GM18909 (cell line): Measurements from ENCODE around the gene FHOD3.
"Not testable (repeated sequence)": the region's sequence is repeated elsewhere in the genome, so short reads cannot be mapped to it uniquely, and the experiment has no call there.

Experiments
- ATAC-seq: cut with Tn5 transposase; IDR thresholded peaks from one replicate; pipeline ENCODE4 v1.9.1; 2021; ENCODE audit warnings: mild to moderate bottlenecking; ENCODE audit not compliant: unreplicated experiment, poor library complexity

FHOD3 gene

GRCh38 chr18:36533446-36534153, 236.1 kb downstream of the FHOD3 start:
- no peak for ATAC-seq

DNA sequence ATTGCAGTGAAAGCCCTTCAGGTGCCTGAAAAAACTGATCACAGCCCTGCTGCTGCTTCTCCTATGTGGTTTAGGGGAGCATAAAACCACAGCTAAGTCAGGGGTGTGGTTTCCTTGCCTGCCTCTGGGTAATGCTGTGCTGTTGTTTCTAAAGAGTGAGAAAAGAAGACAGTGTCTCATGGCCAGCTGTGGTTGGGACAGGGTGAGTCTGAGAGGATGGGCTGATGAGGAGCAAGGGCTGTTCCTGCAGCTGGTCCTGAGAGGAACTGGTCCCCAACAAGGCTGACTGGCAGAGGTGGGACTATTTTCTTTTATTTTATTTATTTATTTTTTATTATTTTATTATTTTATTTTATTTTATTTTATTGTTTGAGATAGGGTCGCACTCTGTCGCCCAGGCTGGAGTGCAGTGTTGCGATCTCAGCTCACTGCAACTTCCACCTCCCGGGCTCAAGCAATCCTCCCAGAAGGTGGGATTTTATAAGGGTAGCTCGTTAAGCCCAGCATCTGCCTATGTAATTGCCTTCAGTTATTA, 236.7 kb downstream of the FHOD3 start:
- ATAC-seq, result no peak

DNA sequence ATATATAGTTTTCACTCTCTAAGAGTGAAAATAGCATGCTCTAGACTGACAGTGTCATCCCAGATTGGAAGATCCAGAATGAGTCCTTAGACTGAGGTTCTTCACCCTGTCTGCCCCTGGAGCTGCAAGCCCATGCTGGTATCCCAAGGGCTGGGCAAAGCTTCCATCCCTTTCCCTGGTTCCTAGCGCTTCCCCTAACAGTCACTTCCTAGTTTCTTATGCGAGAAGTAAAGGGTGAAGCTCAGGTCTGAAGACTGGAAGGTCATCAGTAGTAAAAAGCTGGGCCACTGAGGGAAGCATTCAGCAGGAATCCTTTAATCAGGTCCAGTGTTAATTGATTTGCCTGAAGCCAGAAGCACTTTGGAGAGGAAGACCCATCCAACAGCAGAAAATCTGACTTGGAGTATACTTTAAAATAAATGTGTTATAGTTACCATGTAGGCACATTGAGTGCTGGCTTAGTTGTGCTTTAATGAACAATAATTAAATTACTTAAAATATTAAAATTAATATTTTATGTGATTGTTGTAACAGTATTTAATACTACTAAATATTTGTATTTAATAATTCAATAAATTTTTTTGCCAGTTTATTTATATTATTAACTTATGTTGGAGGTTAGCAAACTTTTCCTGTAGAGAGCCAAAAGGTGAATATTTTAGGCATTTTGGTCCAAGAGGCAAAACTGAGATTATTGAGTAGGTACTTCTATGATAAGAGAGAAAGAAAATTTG, 237.9 kb downstream of the FHOD3 start:
- no peak for ATAC-seq

GRCh38 chr18:36536426-36536825, 238.9 kb downstream of the FHOD3 start:
- ATAC-seq, result no peak

DNA sequence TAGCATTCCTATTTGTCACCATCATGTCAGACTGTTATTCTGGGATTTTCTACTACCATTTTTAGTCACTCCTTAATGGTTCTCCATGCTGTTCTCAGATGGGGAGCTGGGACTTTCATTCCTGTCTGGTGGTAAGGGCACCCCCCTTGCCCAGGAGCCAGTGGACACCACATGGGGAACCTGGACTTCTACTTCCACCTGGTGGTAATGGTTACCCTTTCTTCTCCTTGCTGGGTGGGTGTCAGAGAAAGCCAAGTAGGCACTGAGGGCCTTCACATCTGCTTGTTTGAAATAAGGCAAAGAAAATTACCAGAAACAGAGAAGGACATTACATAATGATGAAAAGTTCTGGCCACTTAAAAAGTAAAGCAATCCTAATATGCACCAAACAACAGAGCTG, 239.8 kb downstream of the FHOD3 start:
- ATAC-seq, result no peak

- no peak for ATAC-seq
Measured at GRCh38 chr18:36539674-36540231, 242.2 kb downstream of the FHOD3 start.

- no peak for ATAC-seq
Measured at GRCh38 chr18:36543030-36543429, 245.5 kb downstream of the FHOD3 start.

- no peak for ATAC-seq
Measured at GRCh38 chr18:36543991-36544725, 246.6 kb downstream of the FHOD3 start.

DNA sequence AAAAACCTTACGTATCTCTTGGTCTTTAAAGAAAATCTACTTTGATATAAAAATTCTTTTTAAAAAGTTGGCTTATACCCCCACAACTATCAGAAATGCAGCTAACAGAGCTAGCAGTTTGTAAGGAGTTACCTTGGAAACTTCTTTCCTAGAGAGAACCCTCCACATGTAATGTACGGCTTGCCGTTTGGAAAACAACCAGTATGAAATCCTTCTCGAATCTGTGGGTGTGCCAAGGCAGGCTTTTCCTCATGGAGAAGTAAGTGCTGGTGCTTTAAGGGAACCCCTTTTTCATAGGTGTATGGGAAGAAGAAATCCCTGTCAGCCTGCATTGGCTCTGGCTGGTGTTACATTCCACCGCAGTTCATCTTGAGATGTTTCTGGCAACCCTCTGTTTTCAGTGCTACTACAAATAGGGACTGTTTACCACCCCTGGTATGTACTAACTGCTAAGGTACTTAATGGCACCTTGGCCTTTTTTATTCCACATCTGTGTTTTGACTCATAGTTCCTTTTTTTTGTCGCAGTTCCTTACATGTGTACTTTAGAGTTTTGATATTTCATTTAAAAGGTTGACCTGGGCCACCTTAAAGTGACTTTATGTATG, 248.4 kb downstream of the FHOD3 start:
- ATAC-seq, result no peak

GRCh38 chr18:36546876-36547275, 249.4 kb downstream of the FHOD3 start:
- ATAC-seq, result no peak

- no peak for ATAC-seq
Measured at GRCh38 chr18:36547544-36547943, 250.0 kb downstream of the FHOD3 start.

GRCh38 chr18:36551274-36551673, 253.8 kb downstream of the FHOD3 start:
- ATAC-seq, result not testable (repeated sequence)

DNA sequence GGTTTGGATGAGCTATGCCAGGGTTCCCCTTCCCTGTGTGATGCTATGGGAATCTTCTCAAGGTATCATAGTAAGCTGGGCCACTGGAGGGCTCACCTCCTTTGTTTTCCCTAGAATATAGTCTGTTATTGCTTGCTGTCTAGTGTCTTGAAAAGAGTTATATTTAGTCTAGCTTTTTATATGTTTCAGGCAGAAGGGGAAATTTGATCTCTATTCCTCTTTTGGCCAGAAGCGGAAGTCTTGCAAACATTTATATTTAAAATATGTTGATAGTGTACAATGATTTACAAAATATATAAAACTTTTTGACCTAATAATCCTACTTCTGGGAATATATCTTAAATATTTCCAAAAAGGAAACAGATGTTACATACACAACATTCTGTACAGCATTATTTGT, 260.7 kb downstream of the FHOD3 start:
- no peak for ATAC-seq

DNA sequence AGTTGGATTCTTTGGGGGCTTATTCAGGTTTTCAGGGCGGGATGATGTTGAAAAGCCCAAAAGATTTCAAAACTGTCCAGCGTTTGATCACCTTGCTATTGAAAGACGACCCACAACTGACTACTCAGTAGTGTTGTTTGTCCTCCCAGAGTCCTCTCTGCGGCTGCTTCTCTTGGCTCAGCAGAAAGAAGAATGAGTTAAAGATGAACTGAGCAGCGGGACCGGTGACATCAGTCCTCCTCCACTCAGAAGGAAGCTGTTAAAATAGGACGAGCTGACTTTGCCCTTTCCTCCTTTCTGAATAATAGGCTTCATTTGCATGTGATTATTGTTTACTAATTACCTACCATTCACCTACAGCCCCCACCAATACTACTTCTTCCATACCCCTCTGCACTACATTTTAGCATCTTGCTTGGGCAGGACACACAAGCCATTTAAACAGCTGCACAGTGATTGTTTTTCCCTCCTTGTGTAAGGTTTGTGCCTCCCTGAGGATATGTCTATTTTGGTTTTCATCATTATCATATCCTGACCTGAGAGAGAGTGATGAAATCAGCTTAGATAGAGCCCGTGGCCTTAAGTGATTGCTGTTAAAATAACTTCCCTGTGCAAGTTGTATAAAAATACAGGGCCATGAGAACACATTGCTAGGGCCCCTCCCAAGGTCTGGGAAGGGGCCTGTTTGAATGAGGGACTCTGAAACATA, 261.8 kb downstream of the FHOD3 start:
- no peak for ATAC-seq

GRCh38 chr18:36560187-36560586, 262.7 kb downstream of the FHOD3 start:
- no peak for ATAC-seq

DNA sequence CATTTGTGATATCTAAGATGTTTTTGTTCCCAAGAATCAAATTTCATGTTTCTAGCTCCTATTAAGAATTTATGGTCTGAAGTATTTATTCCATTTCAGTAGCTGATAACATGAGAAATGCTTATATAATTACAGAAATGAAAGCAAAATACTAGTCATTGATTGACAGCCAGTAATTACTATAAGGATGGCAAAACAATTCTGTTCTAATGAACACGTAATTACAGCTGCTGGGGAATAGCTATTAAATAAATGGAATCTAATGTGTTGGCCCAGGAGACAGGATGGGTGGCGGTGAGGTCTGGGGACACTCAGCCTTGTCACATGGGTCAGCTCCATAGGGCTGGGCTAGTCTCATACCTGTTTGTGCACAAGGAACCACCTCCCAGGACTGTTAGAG, 263.5 kb downstream of the FHOD3 start:
- no peak for ATAC-seq

DNA sequence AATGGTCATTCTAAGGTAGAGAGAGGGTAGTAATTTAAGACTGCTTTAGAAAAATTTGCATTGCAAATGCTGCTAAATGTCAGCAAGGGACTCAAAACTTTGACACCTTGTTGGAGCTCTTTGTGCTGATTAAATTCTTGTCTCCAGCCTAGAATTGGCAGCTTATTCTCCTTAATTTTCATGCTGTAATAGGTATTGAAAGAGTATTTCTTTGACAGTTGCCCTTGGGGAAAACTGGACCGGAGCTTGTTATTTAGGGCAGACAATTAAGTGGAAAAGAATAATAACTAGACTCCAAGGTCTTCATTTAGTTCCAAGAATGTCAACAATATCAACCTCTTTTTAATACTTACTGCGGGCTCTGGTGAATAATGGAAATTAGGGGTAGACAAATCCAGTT, 267.3 kb downstream of the FHOD3 start:
- ATAC-seq, result no peak

- no peak for ATAC-seq
Measured at GRCh38 chr18:36567800-36568199, 270.3 kb downstream of the FHOD3 start.

DNA sequence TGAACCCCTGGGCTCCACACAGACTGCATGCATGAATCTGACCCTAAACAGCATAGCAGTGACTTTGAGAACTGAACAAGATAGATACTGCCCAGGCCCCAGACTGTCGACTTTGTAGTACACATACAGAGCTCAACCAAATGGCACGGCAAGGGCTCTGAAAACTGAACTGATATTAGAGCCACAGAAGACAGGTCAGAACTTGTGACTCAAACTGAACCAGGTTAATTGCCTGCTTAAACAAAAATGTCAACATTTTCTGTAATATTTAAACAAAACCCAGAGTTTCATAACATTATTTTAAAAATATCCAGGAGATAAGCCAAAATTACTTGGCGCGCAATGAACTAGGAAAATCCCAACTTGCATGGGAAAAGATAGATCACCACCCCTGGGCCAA, 271.0 kb downstream of the FHOD3 start:
- no peak for ATAC-seq
